IMR-90 (cell line): ENCODE results near the gene ZFYVE28. TPM values are rescaled to one million over a fixed set of nuclear protein-coding genes. Genes with fewer than 3 reads are reported as not detected.

Source experiments
- ATAC-seq: fragments of 200-7000 bp; cut with Tn5 transposase; 2 replicates; pipeline ENCODE4 v1.9.1; 2020; ENCODE audit warnings: low read depth, mild to moderate bottlenecking, moderate library complexity
- BruUV-seq: library from RNA; stranded (reverse); fragments of 400-500 nt; replicated peaks from 2 replicates; lab custom pipeline; 2021; lab: Mats Ljungman, UMichigan
- CTCF ChIA-PET: fragments of 300-600 bp; formaldehyde crosslinking; extraction: SDS; loops from one replicate; lab custom pipeline; 2021; ENCODE audit warnings: antibody characterized with exemption; lab: Yijun Ruan, JAX
- POLR2A ChIA-PET: fragments of 300-600 bp; sonication (Branson Sonifier 250); formaldehyde crosslinking; loops from one replicate; lab custom pipeline; 2022; ENCODE audit warnings: antibody characterized with exemption; ENCODE audit not compliant: unreplicated experiment; lab: Charles Lee
- DNase-seq: peaks from one replicate; pipeline ENCODE4 v3.0.0; 2013
- H2AFZ ChIP-seq: replicated peaks from 2 replicates; pipeline ENCODE3; 2013; ENCODE audit warnings: low read length, mild to moderate bottlenecking; ENCODE audit not compliant: poor library complexity
- H2AK5ac ChIP-seq: 2 replicates; pipeline ENCODE4 v1.6.1; 2013; ENCODE audit warnings: low read depth, low read length, inconsistent platforms
- H2AK9ac ChIP-seq: replicated peaks from 2 replicates; pipeline ENCODE3; 2013; ENCODE audit warnings: mild to moderate bottlenecking, low read depth, low read length, moderate library complexity; ENCODE audit not compliant: poor library complexity
- H2BK120ac ChIP-seq: 2 replicates; pipeline ENCODE4 v1.6.1; 2013; ENCODE audit warnings: low read depth, low read length, inconsistent platforms
- H2BK15ac ChIP-seq: 3 replicates; pipeline ENCODE4 v1.6.1; 2013; ENCODE audit warnings: low read depth, low read length, inconsistent platforms
- H2BK20ac ChIP-seq: 2 replicates; pipeline ENCODE4 v1.6.1; 2013; ENCODE audit warnings: low read depth, mild to moderate bottlenecking, inconsistent platforms, low read length, moderate library complexity
- H2BK5ac ChIP-seq: 2 replicates; pipeline ENCODE4 v1.6.1; 2013; ENCODE audit warnings: mild to moderate bottlenecking, low read depth, low read length, inconsistent platforms; ENCODE audit not compliant: poor library complexity, severe bottlenecking
- H3K14ac ChIP-seq: replicated peaks from 2 replicates; pipeline ENCODE4 v1.6.1; 2013; ENCODE audit warnings: low read depth, low read length, inconsistent platforms
- H3K18ac ChIP-seq: 2 replicates; pipeline ENCODE4 v1.6.1; 2013; ENCODE audit warnings: low read depth, low read length, control low read depth
- H3K23ac ChIP-seq: 2 replicates; pipeline ENCODE4 v1.6.1; 2013; ENCODE audit warnings: low read depth, low read length, inconsistent platforms
- H3K27ac ChIP-seq: 2 replicates; pipeline ENCODE4 v1.5.1; 2013; ENCODE audit warnings: mild to moderate bottlenecking, control low read depth, low read length; ENCODE audit not compliant: insufficient read depth
- H3K27me3 ChIP-seq: 2 replicates; pipeline ENCODE4 v1.6.1; 2013; ENCODE audit warnings: low read length; ENCODE audit not compliant: control insufficient read depth, insufficient read depth
- H3K36me3 ChIP-seq: 2 replicates; pipeline ENCODE4 v1.6.1; 2013; ENCODE audit warnings: low read length, mixed read lengths; ENCODE audit not compliant: control insufficient read depth, insufficient read depth
- H3K4ac ChIP-seq: 2 replicates; pipeline ENCODE4 v1.6.1; 2013; ENCODE audit warnings: low read depth, low read length, inconsistent platforms
- H3K4me1 ChIP-seq: 2 replicates; pipeline ENCODE4 v1.6.1; 2013; ENCODE audit warnings: low read length, mixed read lengths; ENCODE audit not compliant: control insufficient read depth, insufficient read depth
- H3K4me2 ChIP-seq: 2 replicates; pipeline ENCODE4 v1.6.1; 2013; ENCODE audit warnings: low read depth, mild to moderate bottlenecking, control low read depth, low read length, moderate library complexity
- H3K4me3 ChIP-seq: 2 replicates; pipeline ENCODE4 v1.5.1; 2013; ENCODE audit warnings: low read depth, mild to moderate bottlenecking, control low read depth, low read length, moderate library complexity; ENCODE audit not compliant: insufficient read depth
- H3K56ac ChIP-seq: 2 replicates; pipeline ENCODE4 v1.6.1; 2013; ENCODE audit warnings: low read length, inconsistent platforms; ENCODE audit not compliant: insufficient read depth; ENCODE audit errors: extremely low read depth
- H3K79me1 ChIP-seq, 2 experiments: 2 replicates each; pipeline ENCODE4 v1.6.1; 2013; ENCODE audit warnings: low read length in 2 of 2, inconsistent platforms in 1 of 2, low read depth in 1 of 2
- H3K9ac ChIP-seq: 2 replicates; pipeline ENCODE4 v1.6.1; 2013; ENCODE audit warnings: low read depth, low read length, control low read depth
- H3K9me1 ChIP-seq: 2 replicates; pipeline ENCODE4 v1.6.1; 2013; ENCODE audit warnings: low read length, inconsistent platforms; ENCODE audit not compliant: insufficient read depth
- H3K9me3 ChIP-seq: 2 replicates; pipeline ENCODE4 v1.6.1; 2013; ENCODE audit warnings: low read length; ENCODE audit not compliant: control insufficient read depth, insufficient read depth
- H4K20me1 ChIP-seq: 2 replicates; pipeline ENCODE4 v1.6.1; 2013; ENCODE audit warnings: low read length, inconsistent platforms; ENCODE audit not compliant: insufficient read depth
- H4K5ac ChIP-seq: 2 replicates; pipeline ENCODE4 v1.6.1; 2013; ENCODE audit warnings: mild to moderate bottlenecking, low read depth, low read length, control low read depth
- H4K8ac ChIP-seq, 2 experiments: 2 replicates each; pipeline ENCODE4 v1.6.1; 2013; ENCODE audit warnings: low read depth in 2 of 2, low read length in 2 of 2, control low read depth in 1 of 2, inconsistent platforms in 1 of 2
- H4K91ac ChIP-seq: 2 replicates; pipeline ENCODE4 v1.6.1; 2013; ENCODE audit warnings: low read depth, low read length, inconsistent platforms; ENCODE audit not compliant: insufficient read depth
- BHLHE40 ChIP-seq: fragments of 150-350 bp; IDR thresholded peaks from 2 replicates; pipeline ENCODE4 v1.6.1; 2016; ENCODE audit warnings: mild to moderate bottlenecking, low read depth, low read length
- MAFK ChIP-seq: IDR thresholded peaks from 2 replicates; pipeline ENCODE4 v1.6.1; 2012; ENCODE audit warnings: low read depth, low read length, improper control_type of control experiment
- MXI1 ChIP-seq: IDR thresholded peaks from 2 replicates; pipeline ENCODE4 v1.6.1; 2012; ENCODE audit warnings: low read depth, mild to moderate bottlenecking, low read length, moderate library complexity, borderline replicate concordance
- POLR2A ChIP-seq: IDR thresholded peaks from 2 replicates; pipeline ENCODE4 v1.6.1; 2012; ENCODE audit warnings: mild to moderate bottlenecking, low read depth, low read length
- RAD21 ChIP-seq: IDR thresholded peaks from 2 replicates; pipeline ENCODE4 v1.6.1; 2012; ENCODE audit warnings: low read length, improper control_type of control experiment
- RCOR1 ChIP-seq: IDR thresholded peaks from 2 replicates; pipeline ENCODE4 v1.6.1; 2012; ENCODE audit warnings: mild to moderate bottlenecking, low read length, improper control_type of control experiment; ENCODE audit not compliant: insufficient replicate concordance
- RFX5 ChIP-seq: IDR thresholded peaks from 2 replicates; pipeline ENCODE4 v1.8.0; 2012; ENCODE audit warnings: low read depth, mild to moderate bottlenecking, low read length, moderate library complexity
- SMC3 ChIP-seq: fragments of 150-350 bp; IDR thresholded peaks from 2 replicates; pipeline ENCODE4 v1.6.1; 2016; ENCODE audit warnings: low read depth, mild to moderate bottlenecking, antibody characterized with exemption, low read length, moderate library complexity
- WGBS, 2 experiments: methylation state at CpG; one replicate each; pipeline versions ENCODE4 v1.1.5 to v1.1.7; 2013; ENCODE audit warnings: missing lambda C conversion rate in 2 of 2; ENCODE audit not compliant: insufficient read length in 1 of 2; ENCODE audit errors: extremely low coverage in 2 of 2; 5-methylcytosine and 5-hydroxymethylcytosine counted together
- dilution Hi-C: fragments of 300-500 bp; cut with HindIII; formaldehyde crosslinking; loops from one replicate; pipeline ENCODE4 v1.14.3; 2018; ENCODE audit warnings: low sequenced_read_pairs; ENCODE audit not compliant: unreplicated experiment
- in situ Hi-C: fragments of 300-500 bp; cut with MboI; formaldehyde crosslinking; loops from 3 replicates; pipeline ENCODE4 v1.14.3; 2019; ENCODE audit warnings: low sequenced_read_pairs, inconsistent platforms, mixed read lengths
- intact Hi-C: fragments of 100-400 bp; cut with micrococcal nuclease; formaldehyde crosslinking; loops from 2 replicates; pipeline ENCODE4 v1.10.0; 2022
- polyA plus RNA-seq, 3 experiments: library from polyadenylated mRNA; depleted of rRNA; stranded (reverse); fragments of >200 nt; gene quantifications; 2 replicates each; pipeline ENCODE4 v1.2.3, GENCODE V29; 2012; ENCODE audit warnings: low replicate concordance in 1 of 3
- total RNA-seq: library from RNA; depleted of rRNA; stranded (reverse); fragments of >200 nt; gene quantifications from 2 replicates; pipeline ENCODE4 v1.2.3, GENCODE V29; 2012
- TF ChIP-seq, protein P1 (sequence below): fragments of 150-350 bp; IDR thresholded peaks from 2 replicates; pipeline ENCODE4 v1.6.1; 2016; ENCODE audit warnings: low read depth, mild to moderate bottlenecking, low read length, moderate library complexity, borderline replicate concordance

Gene ZFYVE28
- total and polyA plus RNA-seq, 2 of the 4 experiments (the other 2 are of a cell fraction) = 0.36 to 1.2 TPM

DNA sequence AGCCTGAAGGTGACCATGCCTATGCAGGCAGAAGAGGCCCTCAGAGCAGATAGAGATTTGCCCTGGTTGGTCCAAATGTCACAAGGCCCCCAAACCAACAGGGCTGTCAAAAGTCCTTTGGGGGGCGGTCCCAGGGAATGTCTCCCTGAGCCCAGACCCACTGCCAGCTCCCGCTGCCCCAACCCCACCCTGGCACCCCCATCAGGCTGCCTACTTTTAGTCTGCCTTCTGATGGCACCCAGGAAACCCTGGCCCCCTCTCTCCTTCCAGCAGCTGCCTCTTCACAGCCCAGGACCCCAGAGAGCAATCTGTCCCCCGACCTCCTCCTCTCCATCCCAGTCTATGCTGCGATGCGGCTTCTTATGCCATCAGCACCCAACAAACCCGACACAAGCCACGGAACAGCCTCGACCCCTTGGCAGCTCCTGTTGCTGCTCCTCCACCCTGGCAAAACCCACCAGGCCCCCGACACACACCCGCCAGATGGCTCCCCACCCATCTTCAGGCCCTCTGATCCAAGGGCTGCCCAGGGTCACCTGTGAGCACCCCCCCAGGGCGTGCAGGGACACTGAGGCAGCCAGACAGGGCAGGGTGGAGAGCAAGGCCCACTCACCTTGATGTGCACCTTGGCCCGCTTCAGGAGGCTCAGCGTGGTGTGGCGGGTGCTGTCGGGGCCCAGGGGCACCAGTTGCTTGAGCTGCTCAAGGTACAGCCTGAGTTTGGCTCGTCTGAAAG is 166.5 kb downstream of the ZFYVE28 start:
- Histone ChIP-seq H3K27me3 (no peaks in the 10 kb centered on the region), H2BK5ac (no peak overlapping the region), H4K20me1 (peaks cover 54% of the 10 kb centered on the region), H3K4me1 (peaks cover 1% of the 10 kb centered on the region; the same call in 1 of the 2 replicates), H4K5ac (no peak overlapping the region), H3K36me3 (peaks cover 68% of the 10 kb centered on the region), H3K9ac (no peak overlapping the region), H2BK120ac (no peak overlapping the region), H2BK20ac (no peak overlapping the region), H3K27ac (no peak overlapping the region), H3K4ac (no peak overlapping the region), H2AFZ (no peak overlapping the region), H3K14ac (no peak overlapping the region), H3K4me3 (no peak overlapping the region), H3K23ac (no peak overlapping the region), H3K9me1 (0 out of 2 replicates have a peak, but pooled peaks cover 3% of the 10 kb centered on the region), H3K18ac (no peak overlapping the region), H3K56ac (no peak overlapping the region), H4K91ac (no peak overlapping the region), H2AK9ac (no peak overlapping the region), H3K79me1 (peaks cover 7 to 31% of the 10 kb centered on the region in 2 experiments; a peak in 3 of 4 replicates), H2AK5ac (no peak overlapping the region), H2BK15ac (no peak overlapping the region), H3K4me2 (no peak overlapping the region), H3K9me3 (no peaks in the 10 kb centered on the region), H4K8ac (no peak overlapping the region)
- intact Hi-C loops (no loop called here), dilution Hi-C loops (no loop called here), in situ Hi-C loops (no loop called here)
- no peak for TF ChIP-seq MAFK
- TF ChIP-seq POLR2A = no peak
- TF ChIP-seq, protein P1, sequence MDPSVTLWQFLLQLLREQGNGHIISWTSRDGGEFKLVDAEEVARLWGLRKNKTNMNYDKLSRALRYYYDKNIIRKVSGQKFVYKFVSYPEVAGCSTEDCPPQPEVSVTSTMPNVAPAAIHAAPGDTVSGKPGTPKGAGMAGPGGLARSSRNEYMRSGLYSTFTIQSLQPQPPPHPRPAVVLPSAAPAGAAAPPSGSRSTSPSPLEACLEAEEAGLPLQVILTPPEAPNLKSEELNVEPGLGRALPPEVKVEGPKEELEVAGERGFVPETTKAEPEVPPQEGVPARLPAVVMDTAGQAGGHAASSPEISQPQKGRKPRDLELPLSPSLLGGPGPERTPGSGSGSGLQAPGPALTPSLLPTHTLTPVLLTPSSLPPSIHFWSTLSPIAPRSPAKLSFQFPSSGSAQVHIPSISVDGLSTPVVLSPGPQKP = no peak
- TF ChIP-seq BHLHE40 = no peak
- TF ChIP-seq RAD21 = no peak
- TF ChIP-seq MXI1 = no peak
- TF ChIP-seq RCOR1 = no peak
- no peak for TF ChIP-seq RFX5
- no peak for TF ChIP-seq SMC3
- ATAC-seq (no peak), DNase-seq (no peak)
- no TSS peak for BruUV-seq
- POLR2A ChIA-PET = no interaction called here
- 99% methylated on average over 6 of the region's 16 CpGs; no CpG with 5 or more reads in 1 of the 2 experiments for WGBS, 2 experiments
- CTCF ChIA-PET = no interaction called here
